Measurements from ENCODE around the gene ZMAT3.

ZMAT3 gene

DNA sequence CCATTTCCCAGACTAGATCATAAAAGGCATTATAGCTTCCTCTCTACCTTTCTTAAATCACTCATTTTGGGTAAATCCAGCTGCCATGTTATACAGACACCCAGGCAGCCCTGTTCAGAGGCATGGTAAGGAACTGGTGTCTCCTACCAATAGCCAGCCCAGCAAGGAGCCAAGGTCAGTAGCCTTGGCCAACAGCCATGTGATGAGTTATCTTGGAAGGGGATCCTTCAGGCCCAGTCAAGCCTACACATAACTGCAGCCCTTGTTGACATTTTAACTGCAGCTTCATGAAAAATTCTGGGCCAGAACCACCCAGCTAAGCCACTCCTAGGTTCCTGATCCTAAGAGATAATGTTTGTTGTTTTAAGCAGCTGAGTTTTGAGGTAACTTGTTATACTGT, 29.0 kb upstream of the ZMAT3 start:
- ChIA-PET POLR2A (no interaction called here), CTCF (interaction anchor here (1.0 to 1.5 kb wide), 2 partner anchors 84 to 224 kb away, joined by 3 read pairs; no protein-coding TSS in a partner anchor)
- DNase-seq (ENCODE audit: extremely low spot score) = no peak
- TF ChIP-seq, protein P1, sequence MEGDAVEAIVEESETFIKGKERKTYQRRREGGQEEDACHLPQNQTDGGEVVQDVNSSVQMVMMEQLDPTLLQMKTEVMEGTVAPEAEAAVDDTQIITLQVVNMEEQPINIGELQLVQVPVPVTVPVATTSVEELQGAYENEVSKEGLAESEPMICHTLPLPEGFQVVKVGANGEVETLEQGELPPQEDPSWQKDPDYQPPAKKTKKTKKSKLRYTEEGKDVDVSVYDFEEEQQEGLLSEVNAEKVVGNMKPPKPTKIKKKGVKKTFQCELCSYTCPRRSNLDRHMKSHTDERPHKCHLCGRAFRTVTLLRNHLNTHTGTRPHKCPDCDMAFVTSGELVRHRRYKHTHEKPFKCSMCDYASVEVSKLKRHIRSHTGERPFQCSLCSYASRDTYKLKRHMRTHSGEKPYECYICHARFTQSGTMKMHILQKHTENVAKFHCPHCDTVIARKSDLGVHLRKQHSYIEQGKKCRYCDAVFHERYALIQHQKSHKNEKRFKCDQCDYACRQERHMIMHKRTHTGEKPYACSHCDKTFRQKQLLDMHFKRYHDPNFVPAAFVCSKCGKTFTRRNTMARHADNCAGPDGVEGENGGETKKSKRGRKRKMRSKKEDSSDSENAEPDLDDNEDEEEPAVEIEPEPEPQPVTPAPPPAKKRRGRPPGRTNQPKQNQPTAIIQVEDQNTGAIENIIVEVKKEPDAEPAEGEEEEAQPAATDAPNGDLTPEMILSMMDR (IDR thresholded peaks at IDR 0.05; ENCODE audit: control extremely low read depth, extremely low read depth, low read depth, missing control alignments) = no peak

DNA sequence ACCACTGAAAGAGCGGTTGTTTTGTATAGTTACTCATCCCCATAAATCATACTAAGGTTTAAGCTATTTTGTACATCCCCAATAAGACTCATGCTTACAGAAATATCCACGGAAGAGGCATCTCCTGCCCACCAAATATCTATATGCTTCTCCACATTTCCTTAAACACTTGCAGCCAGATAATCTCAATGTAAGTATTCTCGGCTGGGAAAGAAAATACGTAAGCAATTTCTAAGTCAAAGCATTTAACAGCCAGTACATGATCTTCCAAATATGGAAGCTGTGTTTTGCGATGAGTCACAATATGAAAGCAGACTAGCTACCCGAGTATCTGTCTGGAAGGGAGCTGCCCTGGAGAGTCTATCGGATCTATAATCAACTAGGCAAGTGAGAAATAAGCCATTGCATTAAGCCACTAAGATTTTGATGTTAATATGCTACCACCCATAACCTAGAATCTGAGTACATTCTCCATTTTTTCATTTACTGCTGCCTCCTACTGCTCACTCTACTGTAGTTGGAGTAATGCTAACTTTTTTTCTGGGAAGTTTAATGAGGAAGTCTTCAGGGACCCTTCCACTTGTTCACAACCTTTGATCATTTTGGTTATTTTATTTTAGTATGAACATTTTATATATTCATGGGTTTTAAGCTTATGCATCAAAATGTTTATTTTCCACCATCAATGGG, 26.9 kb upstream of the ZMAT3 start:
- POLR2A ChIA-PET = no interaction called here
- no peak for DNase-seq (ENCODE audit: extremely low spot score)
- TF ChIP-seq, protein P1 (IDR thresholded peaks at IDR 0.05; ENCODE audit: control extremely low read depth, extremely low read depth, low read depth, missing control alignments) = no peak
- CTCF ChIA-PET = interaction anchor here (0.8 to 3.3 kb wide), 5 partner anchors 10 to 49 kb away, joined by 3 to 18 read pairs (median 9); no protein-coding TSS in a partner anchor

DNA sequence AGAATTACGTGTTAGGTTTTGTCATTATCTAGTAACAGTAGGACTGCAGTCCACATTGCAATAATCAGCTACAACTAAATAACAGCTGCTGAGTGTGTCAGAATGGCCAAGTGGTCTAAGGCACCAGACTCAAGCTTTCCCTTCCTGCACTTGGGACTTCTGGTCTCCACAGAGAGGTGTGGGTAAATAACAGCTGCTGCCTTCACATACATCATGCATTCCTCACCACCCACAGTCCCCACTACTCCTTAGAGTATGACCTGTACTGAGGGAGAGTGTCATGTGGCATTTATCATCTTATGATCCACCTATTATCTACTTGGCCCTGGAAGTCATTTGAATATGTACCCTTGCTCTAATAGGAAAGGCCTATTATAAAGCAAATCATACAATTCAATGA, 22.2 kb upstream of the ZMAT3 start:
- TF ChIP-seq, protein P1 (IDR thresholded peaks at IDR 0.05; ENCODE audit: control extremely low read depth, extremely low read depth, low read depth, missing control alignments) = no peak
- no peak for DNase-seq (ENCODE audit: extremely low spot score)
- CTCF ChIA-PET = interaction anchor here (1.2 to 4.2 kb wide), 6 partner anchors 9 to 45 kb away, joined by 4 to 16 read pairs (median 5); no protein-coding TSS in a partner anchor
- POLR2A ChIA-PET = interaction anchor here (0.5 to 0.7 kb wide), 2 partner anchors 11 to 47 kb away, joined by 5 to 6 read pairs; no protein-coding TSS in a partner anchor

DNA sequence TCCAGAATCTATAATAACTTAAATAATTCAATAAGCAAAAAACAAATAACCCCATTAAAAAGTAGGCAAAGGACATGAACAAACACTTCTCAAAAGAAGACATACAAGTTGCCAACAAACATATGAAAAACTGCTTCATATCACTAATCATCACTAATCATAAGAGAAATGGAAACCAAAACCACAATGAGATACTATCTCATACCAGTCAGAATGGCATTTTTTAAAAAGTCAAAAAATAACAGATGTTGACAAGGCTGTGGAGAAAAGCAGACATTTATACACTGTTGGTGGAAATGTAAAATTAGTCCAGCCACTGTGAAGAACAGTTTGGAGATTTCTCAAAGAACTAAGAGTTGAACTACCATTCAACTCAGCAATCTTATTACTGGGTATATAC, 19.5 kb upstream of the ZMAT3 start:
- no peak for DNase-seq (ENCODE audit: extremely low spot score)
- CTCF ChIA-PET = interaction anchor here (1.2 kb wide), 2 partner anchors 75 to 176 kb away, joined by 3 read pairs; no protein-coding TSS in a partner anchor
- POLR2A ChIA-PET = no interaction called here
- TF ChIP-seq, protein P1 (IDR thresholded peaks at IDR 0.05; ENCODE audit: control extremely low read depth, extremely low read depth, low read depth, missing control alignments) = no peak

DNA sequence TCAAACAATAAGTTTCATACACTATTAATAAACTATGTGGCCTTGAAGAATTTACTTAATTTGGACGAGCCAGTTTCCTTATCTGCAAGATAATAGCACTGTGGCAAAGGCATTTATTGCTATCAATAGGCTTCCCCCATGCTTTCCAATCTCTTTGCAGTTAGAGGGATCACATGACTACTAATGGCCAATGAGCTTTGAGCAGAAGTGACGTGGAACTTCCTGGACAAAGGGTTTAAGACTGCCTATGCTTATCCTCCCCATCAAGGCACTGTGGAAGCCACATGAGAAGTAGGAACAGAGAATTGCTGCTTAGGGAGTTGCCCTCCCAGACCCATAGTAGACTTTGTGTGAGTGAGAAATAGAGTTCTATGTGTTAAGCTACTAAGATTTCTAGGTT, 16.7 kb upstream of the ZMAT3 start:
- ChIA-PET CTCF (interaction anchor here (1.2 to 1.3 kb wide), 2 partner anchors 9 to 228 kb away, joined by 6 read pairs; no protein-coding TSS in a partner anchor), POLR2A (no interaction called here)
- TF ChIP-seq, protein P1 (IDR thresholded peaks at IDR 0.05; ENCODE audit: control extremely low read depth, extremely low read depth, low read depth, missing control alignments) = no peak
- DNase-seq (ENCODE audit: extremely low spot score) = no peak

DNA sequence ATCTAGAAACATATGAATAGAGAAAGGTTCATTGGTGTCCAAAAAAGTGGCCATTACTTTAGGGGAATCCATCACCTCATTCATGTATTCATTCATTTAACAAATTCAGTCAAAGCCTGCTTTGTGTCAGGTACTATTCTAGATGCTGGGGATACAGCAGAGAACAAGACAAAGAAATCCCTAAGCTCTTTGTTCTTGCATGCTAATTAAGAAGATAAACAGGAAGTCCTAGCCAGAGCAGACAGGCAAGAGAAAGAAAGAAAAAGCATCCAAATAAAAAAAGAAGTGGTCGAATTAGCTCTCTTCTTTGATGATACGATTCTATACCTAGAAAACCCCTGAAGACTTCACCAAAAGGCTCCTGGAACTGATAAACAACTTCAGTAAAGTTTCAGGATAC, 12.4 kb upstream of the ZMAT3 start:
- POLR2A ChIA-PET = no interaction called here
- TF ChIP-seq, protein P1 (IDR thresholded peaks at IDR 0.05; ENCODE audit: control extremely low read depth, extremely low read depth, low read depth, missing control alignments) = no peak
- DNase-seq (ENCODE audit: extremely low spot score) = no peak
- CTCF ChIA-PET = interaction anchor here (0.6 to 5.1 kb wide), 10 partner anchors 10 to 232 kb away, joined by 3 to 33 read pairs (median 8); partner anchors contain the start of gene ZMAT3

Data from GM10248 (cell line).